Suprapubic skin (tissue), 4 donors: Measurements from ENCODE around the gene CISTR. TPM values are rescaled to one million over a fixed set of nuclear protein-coding genes. Genes with fewer than 3 reads are reported as not detected.

ENCODE experiments used
- DNase-seq, 2 donors: peaks; one replicate each; pipeline ENCODE4 v3.0.0-alpha.2; 2019; ENCODE audit warnings: low spot score in 2 of 2
- H3K27ac ChIP-seq: fragments of 200-600 bp; sonication (generic); one replicate; pipeline ENCODE4 v1.5.1; 2019
- H3K27me3 ChIP-seq: fragments of 200-600 bp; sonication (generic); one replicate; pipeline ENCODE4 v1.5.1; 2019
- H3K36me3 ChIP-seq: fragments of 200-600 bp; sonication (generic); one replicate; pipeline ENCODE4 v1.5.1; 2019
- H3K4me1 ChIP-seq: fragments of 200-600 bp; sonication (generic); one replicate; pipeline ENCODE4 v1.5.1; 2019
- H3K4me3 ChIP-seq: fragments of 200-600 bp; sonication (generic); one replicate; pipeline ENCODE4 v1.5.1; 2019; ENCODE audit warnings: mild to moderate bottlenecking
- H3K9me3 ChIP-seq: fragments of 200-600 bp; sonication (generic); one replicate; pipeline ENCODE4 v1.5.1; 2019
- CTCF ChIP-seq, 2 donors: fragments of 200-600 bp in 1 of 2; fragments of 450-650 bp in 1 of 2; sonication (generic) in 1 of 2; IDR thresholded peaks; one replicate each; pipeline ENCODE4 v1.5.1; 2016 to 2019; ENCODE audit warnings: antibody characterized with exemption in 2 of 2, mild to moderate bottlenecking in 1 of 2, moderate library complexity in 1 of 2
- EP300 ChIP-seq: sonication (generic); formaldehyde crosslinking; IDR thresholded peaks from one replicate; pipeline ENCODE4 v1.6.1; 2017; ENCODE audit warnings: antibody characterized with exemption
- POLR2A ChIP-seq, 2 donors: fragments of 450-650 bp; IDR thresholded peaks; one replicate each; pipeline ENCODE4 v1.6.1; 2017; ENCODE audit warnings: antibody characterized with exemption in 2 of 2, mild to moderate bottlenecking in 2 of 2, moderate library complexity in 2 of 2
- POLR2AphosphoS5 ChIP-seq, 3 donors: sonication (generic); formaldehyde crosslinking; IDR thresholded peaks; one replicate each; pipeline ENCODE4 v1.6.1; 2017; ENCODE audit warnings: antibody characterized with exemption in 3 of 3
- WGBS: methylation state at CpG from one replicate; pipeline ENCODE4 v1.1.5; 2018; 5-methylcytosine and 5-hydroxymethylcytosine counted together
- total RNA-seq, 4 donors: library from RNA; depleted of rRNA; stranded (reverse); fragments of >200 nt; gene quantifications; one replicate each; pipeline ENCODE4 v1.1.0, GENCODE V29; 2016

CISTR gene
- total RNA-seq, 4 donors from 2014 or later = not detected

- Histone ChIP-seq H3K9me3 (no peaks in the 10 kb centered on the region), H3K27me3 (no peaks in the 10 kb centered on the region), H3K27ac (no peak overlapping the region), H3K4me1 (no peaks in the 10 kb centered on the region), H3K36me3 (peaks cover 75% of the 10 kb centered on the region), H3K4me3 (no peak overlapping the region)
- DNase-seq = no peak
- TF ChIP-seq CTCF (IDR thresholded peaks at IDR 0.05) (no peak), POLR2AphosphoS5 (IDR thresholded peaks at IDR 0.05) (no peak), POLR2A (IDR thresholded peaks at IDR 0.05) (no peak), EP300 (no peak)
- WGBS = 90% methylated on average over 4 of the region's 4 CpGs
Observed at GRCh38 chr12:53714004-53714403, 37.8 kb downstream of the CISTR start.

GRCh38 chr12:53713516-53713915, 38.3 kb downstream of the CISTR start:
- WGBS = 89% methylated on average over 9 of the region's 9 CpGs
- H3K36me3 ChIP-seq = peaks cover 71% of the 10 kb centered on the region
- no peak overlapping the region for H3K27ac ChIP-seq
- TF ChIP-seq EP300 (no peak), POLR2A (IDR thresholded peaks at IDR 0.05) (no peak), CTCF (IDR thresholded peaks at IDR 0.05) (no peak), POLR2AphosphoS5 (IDR thresholded peaks at IDR 0.05) (no peak)
- no peaks in the 10 kb centered on the region for H3K27me3 ChIP-seq
- no peaks in the 10 kb centered on the region for H3K4me1 ChIP-seq
- H3K4me3 ChIP-seq = no peak overlapping the region
- DNase-seq = no peak
- no peaks in the 10 kb centered on the region for H3K9me3 ChIP-seq

GRCh38 chr12:53712059-53712643, 39.6 kb downstream of the CISTR start:
- DNase-seq = no peak
- Histone ChIP-seq H3K4me1 (no peaks in the 10 kb centered on the region), H3K36me3 (peaks cover 57% of the 10 kb centered on the region), H3K27me3 (no peaks in the 10 kb centered on the region), H3K27ac (no peak overlapping the region), H3K9me3 (no peaks in the 10 kb centered on the region), H3K4me3 (no peak overlapping the region)
- WGBS = 66% methylated on average over 8 of the region's 8 CpGs
- TF ChIP-seq POLR2A (IDR thresholded peaks at IDR 0.05) (no peak), POLR2AphosphoS5 (IDR thresholded peaks at IDR 0.05) (no peak), EP300 (no peak), CTCF (IDR thresholded peaks at IDR 0.05) (no peak)

- no peaks in the 10 kb centered on the region for H3K4me1 ChIP-seq
- 28% methylated on average over 6 of the region's 6 CpGs for WGBS
- peaks cover 9% of the 10 kb centered on the region for H3K27me3 ChIP-seq
- no peak overlapping the region for H3K27ac ChIP-seq
- peaks cover 37% of the 10 kb centered on the region for H3K36me3 ChIP-seq
- TF ChIP-seq CTCF (IDR thresholded peaks at IDR 0.05) (no peak), POLR2AphosphoS5 (IDR thresholded peaks at IDR 0.05) (no peak), EP300 (no peak), POLR2A (IDR thresholded peaks at IDR 0.05) (no peak)
- DNase-seq = no peak
- no peaks in the 10 kb centered on the region for H3K9me3 ChIP-seq
- no peak overlapping the region for H3K4me3 ChIP-seq
Observed at GRCh38 chr12:53710091-53710490, 41.7 kb downstream of the CISTR start.

- Histone ChIP-seq H3K4me1 (no peaks in the 10 kb centered on the region), H3K9me3 (no peaks in the 10 kb centered on the region), H3K36me3 (peaks cover 32% of the 10 kb centered on the region), H3K27me3 (peaks cover 13% of the 10 kb centered on the region), H3K4me3 (no peak overlapping the region), H3K27ac (no peak overlapping the region)
- no peak for DNase-seq
- TF ChIP-seq POLR2A (IDR thresholded peaks at IDR 0.05) (no peak), EP300 (no peak), CTCF (IDR thresholded peaks at IDR 0.05) (no peak), POLR2AphosphoS5 (IDR thresholded peaks at IDR 0.05) (no peak)
- WGBS = 21% methylated on average over 4 of the region's 4 CpGs
Observed at GRCh38 chr12:53709671-53710070, 42.1 kb downstream of the CISTR start.
